HEK293 (cell line): ENCODE data around the gene PAN2.

Source experiments
- CTCF ChIP-seq: fragments of 450-650 bp; formaldehyde crosslinking; IDR thresholded peaks from 2 replicates; pipeline ENCODE4 v1.5.1; 2016; ENCODE audit warnings: missing biosample characterization, missing genetic modification characterization
- HOXC10 ChIP-seq: sonication (generic); formaldehyde crosslinking; IDR thresholded peaks from 2 replicates; pipeline ENCODE4 v1.8.1; 2023; ENCODE audit warnings: mild to moderate bottlenecking, missing genetic modification reagents
- KLF16 ChIP-seq: fragments of 450-650 bp; formaldehyde crosslinking; IDR thresholded peaks from 2 replicates; pipeline ENCODE4 v1.5.1; 2017; ENCODE audit warnings: missing biosample characterization, missing genetic modification characterization
- PRDM4 ChIP-seq: fragments of 450-650 bp; formaldehyde crosslinking; IDR thresholded peaks from 2 replicates; pipeline ENCODE4 v1.5.1; 2017; ENCODE audit warnings: missing biosample characterization, missing genetic modification characterization
- REPIN1 ChIP-seq: fragments of 450-650 bp; formaldehyde crosslinking; IDR thresholded peaks from 2 replicates; pipeline ENCODE4 v1.5.1; 2017; ENCODE audit warnings: missing biosample characterization, missing genetic modification characterization, low read depth
- REST ChIP-seq: fragments of 450-650 bp; formaldehyde crosslinking; IDR thresholded peaks from 2 replicates; pipeline ENCODE4 v1.5.1; 2016; ENCODE audit warnings: missing biosample characterization, missing genetic modification characterization
- SP2 ChIP-seq: fragments of 450-650 bp; formaldehyde crosslinking; IDR thresholded peaks from 2 replicates; pipeline ENCODE4 v1.5.1; 2016; ENCODE audit warnings: missing biosample characterization, missing genetic modification characterization
- ZBTB21 ChIP-seq: fragments of 450-650 bp; formaldehyde crosslinking; IDR thresholded peaks from 2 replicates; pipeline ENCODE4 v1.5.1; 2017; ENCODE audit warnings: missing biosample characterization, missing genetic modification characterization
- ZBTB49 ChIP-seq: fragments of 450-650 bp; formaldehyde crosslinking; IDR thresholded peaks from 2 replicates; pipeline ENCODE4 v1.5.1; 2016; ENCODE audit warnings: missing biosample characterization, missing genetic modification characterization, low read depth
- ZNF211 ChIP-seq: fragments of 450-650 bp; formaldehyde crosslinking; IDR thresholded peaks from 2 replicates; pipeline ENCODE4 v1.5.1; 2016; ENCODE audit warnings: low read depth, missing biosample characterization, missing genetic modification characterization
- ZSCAN18 ChIP-seq: fragments of 450-650 bp; formaldehyde crosslinking; IDR thresholded peaks from 2 replicates; pipeline ENCODE4 v1.5.1; 2016; ENCODE audit warnings: missing biosample characterization, missing genetic modification characterization

GRCh38 chr12:56362130-56363059, 28.6 kb upstream of the PAN2 start, which contains the start of gene APOF:
- TF ChIP-seq PRDM4 (tag by site-specific recombination) (no peak), CTCF (tag by site-specific recombination) (no peak), REST (tag by site-specific recombination) (no peak), HOXC10 (CRISPR knock-in tag) (no peak), SP2 (no peak), ZNF211 (tag by site-specific recombination) (no peak), REPIN1 (tag by site-specific recombination) (no peak), ZBTB49 (no peak), ZBTB21 (tag by site-specific recombination) (no peak), ZSCAN18 (tag by site-specific recombination) (no peak), KLF16 (no peak)
